ENCODE results near the gene TNK1.

TNK1 gene

GRCh38 chr17:7408863-7409262 lies 28.0 kb downstream of the TNK1 start:
- DNase-seq (ENCODE audit: extremely low read depth, low read depth), result no peak
- TF ChIP-seq CTCF (IDR thresholded peaks at IDR 0.05; ENCODE audit: low read depth, low read length), result no peak

- no peak for TF ChIP-seq CTCF (IDR thresholded peaks at IDR 0.05; ENCODE audit: low read depth, low read length)
- no peak for DNase-seq (ENCODE audit: extremely low read depth, low read depth)
Observed at GRCh38 chr17:7409716-7410115, 28.8 kb downstream of the TNK1 start.

- TF ChIP-seq CTCF (IDR thresholded peaks at IDR 0.05; ENCODE audit: low read depth, low read length), result no peak
- DNase-seq (ENCODE audit: extremely low read depth, low read depth), result no peak
Observed at GRCh38 chr17:7410634-7411426, 29.9 kb downstream of the TNK1 start.

GRCh38 chr17:7411427-7411750 lies 30.5 kb downstream of the TNK1 start:
- no peak for TF ChIP-seq CTCF (IDR thresholded peaks at IDR 0.05; ENCODE audit: low read depth, low read length)
- no peak for DNase-seq (ENCODE audit: extremely low read depth, low read depth)

GRCh38 chr17:7413346-7413985 lies 32.6 kb downstream of the TNK1 start:
- DNase-seq (ENCODE audit: extremely low read depth, low read depth), result peak; percentile 15
- no peak for TF ChIP-seq CTCF (IDR thresholded peaks at IDR 0.05; ENCODE audit: low read depth, low read length)

- TF ChIP-seq CTCF (IDR thresholded peaks at IDR 0.05; ENCODE audit: low read depth, low read length), result no peak
Observed at GRCh38 chr17:7414837-7415236, 33.9 kb downstream of the TNK1 start.

GRCh38 chr17:7415784-7416183 lies 34.9 kb downstream of the TNK1 start:
- no peak for TF ChIP-seq CTCF (IDR thresholded peaks at IDR 0.05; ENCODE audit: low read depth, low read length)
- DNase-seq (ENCODE audit: extremely low read depth, low read depth), result no peak

More at GRCh38 chr17:7414837-7415236, 33.9 kb downstream of the TNK1 start:
- no peak for DNase-seq (ENCODE audit: extremely low read depth, low read depth)
